T-helper 17 cell (primary cell): Measurements from ENCODE around the gene FAM9A. TPM values are rescaled to one million over a fixed set of nuclear protein-coding genes. Genes with fewer than 3 reads are reported as not detected.

Experiments used
- ATAC-seq: fragments of 150-1000 bp; cut with Tn5 transposase; 2 replicates; pipeline ENCODE4 v1.10.0; 2021; ENCODE audit warnings: mild to moderate bottlenecking, moderate library complexity
- DNase-seq, 3 donors: peaks; one replicate each; pipeline versions ENCODE4 v3.0.0 to v3.0.0-alpha.2; 2020 to 2021
- H3K9me3 ChIP-seq: one replicate; pipeline ENCODE4 v1.7.0; 2013; ENCODE audit warnings: low read length, mild to moderate bottlenecking; ENCODE audit not compliant: control insufficient read depth, poor library complexity, severe bottlenecking
- H3K27ac Mint-ChIP-seq: one replicate; pipeline ENCODE4 v1.8.0; 2022; ENCODE audit warnings: mild to moderate bottlenecking, moderate library complexity, mixed read lengths
- H3K27me3 Mint-ChIP-seq: one replicate; pipeline ENCODE4 v1.8.0; 2022; ENCODE audit warnings: mixed read lengths
- H3K36me3 Mint-ChIP-seq: one replicate; pipeline ENCODE4 v1.8.0; 2022; ENCODE audit warnings: low read depth, mixed read lengths
- H3K4me1 Mint-ChIP-seq: one replicate; pipeline ENCODE4 v1.8.0; 2022; ENCODE audit warnings: mild to moderate bottlenecking, mixed read lengths
- H3K4me3 Mint-ChIP-seq: one replicate; pipeline ENCODE4 v1.8.0; 2022; ENCODE audit warnings: mild to moderate bottlenecking, moderate library complexity, mixed read lengths
- total RNA-seq, 4 donors: library from RNA in 2 of 4; stranded (reverse) in 2 of 4; gene quantifications; one replicate each; pipeline ENCODE4 v1.2.3 and lab custom pipeline; 2022 to 2026

Gene FAM9A
- total RNA-seq, 2 donors from 2014 or later, result not detected

DNA sequence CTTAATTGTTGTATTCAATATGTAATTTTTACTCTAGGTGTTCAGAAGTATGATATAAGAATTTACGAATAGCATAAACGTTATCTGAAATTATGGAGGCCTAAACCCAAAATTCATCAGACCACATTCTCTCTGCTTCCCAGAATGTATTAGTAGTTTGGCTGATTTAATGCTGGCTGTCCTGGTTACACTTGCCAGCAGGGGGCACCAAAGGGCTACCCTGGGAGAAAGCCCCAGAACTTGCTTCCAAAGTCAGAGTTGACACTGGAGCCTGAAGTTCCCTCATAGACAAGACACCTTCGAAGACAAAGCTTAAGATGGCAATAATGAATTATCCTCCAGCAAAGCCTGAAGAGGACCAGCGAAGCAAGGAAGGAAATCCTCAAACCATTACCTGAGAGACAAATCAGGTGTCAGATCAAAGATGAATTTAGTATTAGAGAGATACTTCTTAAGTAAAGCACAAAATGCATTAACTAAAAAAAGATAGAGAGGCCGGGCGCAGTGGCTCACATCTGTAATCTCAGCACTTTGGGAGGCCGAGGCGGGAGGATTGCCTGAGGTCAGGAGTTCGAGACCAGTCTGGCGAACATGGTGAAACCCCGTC lies 58.0 kb downstream of the FAM9A start:
- H3K27ac Mint-ChIP-seq, result no peak overlapping the region
- DNase-seq (peak; percentile 16 to 40 (median 34)), ATAC-seq (peak; percentile 46)
- H3K4me1 Mint-ChIP-seq, result no peaks in the 10 kb centered on the region
- H3K27me3 Mint-ChIP-seq, result no peaks in the 10 kb centered on the region
- no peaks in the 10 kb centered on the region for H3K9me3 ChIP-seq
- H3K4me3 Mint-ChIP-seq, result no peak overlapping the region
- H3K36me3 Mint-ChIP-seq, result no peaks in the 10 kb centered on the region

DNA sequence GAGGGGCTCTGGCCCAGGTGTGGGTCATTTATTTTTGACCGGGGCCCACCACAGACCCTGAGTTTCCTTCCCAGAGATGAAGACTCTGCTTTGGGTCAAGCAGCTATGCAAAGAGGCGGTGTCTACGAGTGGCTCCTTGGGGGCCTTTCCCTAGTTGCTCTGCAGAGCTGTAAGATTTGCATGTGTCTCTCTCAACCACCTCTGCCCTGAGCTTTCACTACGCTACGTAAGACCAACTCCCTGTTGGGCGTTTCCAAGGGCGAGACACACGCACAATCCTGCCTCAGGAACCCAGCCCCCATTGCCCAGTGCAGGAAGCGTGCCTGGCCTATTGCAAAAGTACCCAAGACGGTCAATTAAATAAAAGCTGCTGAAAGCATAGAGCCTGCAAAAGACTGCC lies 59.2 kb downstream of the FAM9A start:
- H3K27ac Mint-ChIP-seq, result no peak overlapping the region
- no peak overlapping the region for H3K4me3 Mint-ChIP-seq
- DNase-seq (no peak), ATAC-seq (no peak)
- H3K4me1 Mint-ChIP-seq, result no peaks in the 10 kb centered on the region
- no peaks in the 10 kb centered on the region for H3K9me3 ChIP-seq
- H3K36me3 Mint-ChIP-seq, result no peaks in the 10 kb centered on the region
- no peaks in the 10 kb centered on the region for H3K27me3 Mint-ChIP-seq

Other genes with a start within 250 kb of the FAM9A start
- under 1 TPM; 0.05 TPM for gene ANOS1, start 69.2 kb downstream of the FAM9A start, total RNA-seq
- not detected for gene FAM9B, start 232.7 kb upstream of the FAM9A start, total RNA-seq